Coronary artery (tissue), 2 donors: ENCODE data around the gene SV2B.
A peak's percentile ranks its signal among the peaks of the same experiment; 100 is the strongest.

ENCODE experiments used
- DNase-seq: peaks from one replicate; pipeline ENCODE4 v3.0.0-alpha.2; 2017; ENCODE audit warnings: low spot score
- H3K27ac ChIP-seq, 2 donors: fragments of 200-600 bp; sonication (generic); one replicate each; pipeline ENCODE4 v1.5.1; 2016 to 2019
- H3K4me3 ChIP-seq: fragments of 200-600 bp; sonication (generic); 2 replicates; pipeline ENCODE4 v1.5.1; 2016; ENCODE audit warnings: mild to moderate bottlenecking, moderate library complexity
- CTCF ChIP-seq: fragments of 200-600 bp; sonication (generic); IDR thresholded peaks from one replicate; pipeline ENCODE4 v1.5.1; 2019; ENCODE audit warnings: antibody characterized with exemption

The SV2B gene

GRCh38 chr15:91261345-91261744, 161.3 kb downstream of the SV2B start:
- no peak for TF ChIP-seq CTCF
- Histone ChIP-seq H3K27ac (no peak overlapping the region), H3K4me3 (no peak overlapping the region)
- no peak for DNase-seq

GRCh38 chr15:91263632-91264531, 163.8 kb downstream of the SV2B start:
- DNase-seq: peak; percentile 92

GRCh38 chr15:91264651-91265351, 164.7 kb downstream of the SV2B start:
- no peak for TF ChIP-seq CTCF
- Histone ChIP-seq H3K4me3 (peak overlapping the region; percentile 61), H3K27ac (peak overlapping the region; percentile 55 to 82)
- no peak for DNase-seq

More at GRCh38 chr15:91263632-91264531, 163.8 kb downstream of the SV2B start:
- no peak for TF ChIP-seq CTCF
- Histone ChIP-seq H3K27ac (peak overlapping the region; percentile 55 to 82), H3K4me3 (peak overlapping the region; percentile 61)

GRCh38 chr15:91265416-91265940, 165.4 kb downstream of the SV2B start:
- H3K4me3 ChIP-seq: no peak overlapping the region
- TF ChIP-seq CTCF: no peak
- H3K27ac ChIP-seq: peak overlapping the region in 1 of 2 donors; percentile 82
- DNase-seq: no peak

GRCh38 chr15:91268510-91268909, 168.5 kb downstream of the SV2B start:
- H3K4me3 ChIP-seq: no peak overlapping the region
- H3K27ac ChIP-seq: no peak overlapping the region
- no peak for DNase-seq
- TF ChIP-seq CTCF: no peak

- DNase-seq: no peak
- Histone ChIP-seq H3K27ac (no peak overlapping the region), H3K4me3 (no peak overlapping the region)
- TF ChIP-seq CTCF: no peak
These were observed 170.7 kb downstream of the SV2B start for GRCh38 chr15:91270747-91271146.
